ENCODE measurements around the gene HOXC9.
A peak's percentile ranks its signal among the peaks of the same experiment; 100 is the strongest.

HOXC9 gene

DNA sequence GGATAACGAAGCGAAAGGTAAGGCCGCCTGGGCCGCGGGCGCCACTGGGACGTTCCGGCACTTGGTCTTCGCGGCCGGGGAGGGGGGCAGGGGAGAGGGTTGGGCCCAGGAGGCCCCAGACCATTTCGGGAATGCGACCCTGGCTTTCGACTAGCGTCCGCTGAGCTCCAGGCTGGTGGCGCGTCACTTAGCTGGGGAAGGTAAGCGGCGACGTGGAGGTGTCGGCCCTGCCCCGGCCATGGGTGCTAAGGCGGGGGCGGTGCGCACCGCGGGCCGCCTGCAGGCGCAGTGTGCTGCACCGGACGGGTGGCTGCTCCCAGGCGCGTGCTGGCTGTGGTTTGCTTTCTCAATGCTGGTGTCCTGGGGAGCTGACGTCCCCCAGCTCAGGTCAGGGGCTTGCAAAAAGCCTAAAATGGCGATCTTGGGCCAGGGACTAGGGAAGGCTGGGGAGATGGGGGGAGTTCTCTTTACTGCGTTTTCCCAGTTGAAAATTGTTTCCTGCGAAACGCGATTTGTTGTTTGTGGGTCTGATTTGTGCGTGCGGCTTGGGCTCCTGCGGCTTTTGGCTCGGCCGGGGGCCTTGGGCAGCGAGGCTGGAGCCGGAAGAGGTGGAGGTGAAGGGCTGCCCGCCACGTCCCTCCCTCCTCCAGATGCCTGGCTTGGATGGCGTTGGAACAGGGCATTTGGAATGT, 13.8 kb upstream of the HOXC9 start (continued):
- TF ChIP-seq, protein P1, sequence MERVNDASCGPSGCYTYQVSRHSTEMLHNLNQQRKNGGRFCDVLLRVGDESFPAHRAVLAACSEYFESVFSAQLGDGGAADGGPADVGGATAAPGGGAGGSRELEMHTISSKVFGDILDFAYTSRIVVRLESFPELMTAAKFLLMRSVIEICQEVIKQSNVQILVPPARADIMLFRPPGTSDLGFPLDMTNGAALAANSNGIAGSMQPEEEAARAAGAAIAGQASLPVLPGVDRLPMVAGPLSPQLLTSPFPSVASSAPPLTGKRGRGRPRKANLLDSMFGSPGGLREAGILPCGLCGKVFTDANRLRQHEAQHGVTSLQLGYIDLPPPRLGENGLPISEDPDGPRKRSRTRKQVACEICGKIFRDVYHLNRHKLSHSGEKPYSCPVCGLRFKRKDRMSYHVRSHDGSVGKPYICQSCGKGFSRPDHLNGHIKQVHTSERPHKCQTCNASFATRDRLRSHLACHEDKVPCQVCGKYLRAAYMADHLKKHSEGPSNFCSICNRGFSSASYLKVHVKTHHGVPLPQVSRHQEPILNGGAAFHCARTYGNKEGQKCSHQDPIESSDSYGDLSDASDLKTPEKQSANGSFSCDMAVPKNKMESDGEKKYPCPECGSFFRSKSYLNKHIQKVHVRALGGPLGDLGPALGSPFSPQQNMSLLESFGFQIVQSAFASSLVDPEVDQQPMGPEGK (tag by site-specific recombination; IDR thresholded peaks at IDR 0.05) = peak; percentile 72
- TF ChIP-seq BCL11A (tag by site-specific recombination; IDR thresholded peaks at IDR 0.05; ENCODE audit: low read depth) = no peak
- no peak for TF ChIP-seq ZNF324 (tag by site-specific recombination; IDR thresholded peaks at IDR 0.05)
- TF ChIP-seq ZNF621 (tag by site-specific recombination; IDR thresholded peaks at IDR 0.05) = no peak
- no peak for TF ChIP-seq ZNF791 (tag by site-specific recombination; IDR thresholded peaks at IDR 0.05)
- no peak for TF ChIP-seq ZNF274 (IDR thresholded peaks at IDR 0.05; ENCODE audit: low read length)
- no peak for TF ChIP-seq ZNF274 (tag by site-specific recombination; IDR thresholded peaks at IDR 0.05; ENCODE audit: borderline replicate concordance)
- no peak for TF ChIP-seq ZNF404 (tag by site-specific recombination; IDR thresholded peaks at IDR 0.05)
- no peak for TF ChIP-seq ZNF514 (tag by site-specific recombination; IDR thresholded peaks at IDR 0.05)
- TF ChIP-seq SALL2 (tag by site-specific recombination; IDR thresholded peaks at IDR 0.05; ENCODE audit: borderline replicate concordance) = no peak
- TF ChIP-seq, protein P2, sequence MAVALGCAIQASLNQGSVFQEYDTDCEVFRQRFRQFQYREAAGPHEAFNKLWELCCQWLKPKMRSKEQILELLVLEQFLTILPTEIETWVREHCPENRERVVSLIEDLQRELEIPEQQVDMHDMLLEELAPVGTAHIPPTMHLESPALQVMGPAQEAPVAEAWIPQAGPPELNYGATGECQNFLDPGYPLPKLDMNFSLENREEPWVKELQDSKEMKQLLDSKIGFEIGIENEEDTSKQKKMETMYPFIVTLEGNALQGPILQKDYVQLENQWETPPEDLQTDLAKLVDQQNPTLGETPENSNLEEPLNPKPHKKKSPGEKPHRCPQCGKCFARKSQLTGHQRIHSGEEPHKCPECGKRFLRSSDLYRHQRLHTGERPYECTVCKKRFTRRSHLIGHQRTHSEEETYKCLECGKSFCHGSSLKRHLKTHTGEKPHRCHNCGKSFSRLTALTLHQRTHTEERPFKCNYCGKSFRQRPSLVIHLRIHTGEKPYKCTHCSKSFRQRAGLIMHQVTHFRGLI (tag by site-specific recombination; IDR thresholded peaks at IDR 0.05) = no peak
- TF ChIP-seq, protein P3, sequence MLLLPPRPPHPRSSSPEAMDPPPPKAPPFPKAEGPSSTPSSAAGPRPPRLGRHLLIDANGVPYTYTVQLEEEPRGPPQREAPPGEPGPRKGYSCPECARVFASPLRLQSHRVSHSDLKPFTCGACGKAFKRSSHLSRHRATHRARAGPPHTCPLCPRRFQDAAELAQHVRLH (tag by site-specific recombination; IDR thresholded peaks at IDR 0.05) = no peak
- TF ChIP-seq, protein P4, sequence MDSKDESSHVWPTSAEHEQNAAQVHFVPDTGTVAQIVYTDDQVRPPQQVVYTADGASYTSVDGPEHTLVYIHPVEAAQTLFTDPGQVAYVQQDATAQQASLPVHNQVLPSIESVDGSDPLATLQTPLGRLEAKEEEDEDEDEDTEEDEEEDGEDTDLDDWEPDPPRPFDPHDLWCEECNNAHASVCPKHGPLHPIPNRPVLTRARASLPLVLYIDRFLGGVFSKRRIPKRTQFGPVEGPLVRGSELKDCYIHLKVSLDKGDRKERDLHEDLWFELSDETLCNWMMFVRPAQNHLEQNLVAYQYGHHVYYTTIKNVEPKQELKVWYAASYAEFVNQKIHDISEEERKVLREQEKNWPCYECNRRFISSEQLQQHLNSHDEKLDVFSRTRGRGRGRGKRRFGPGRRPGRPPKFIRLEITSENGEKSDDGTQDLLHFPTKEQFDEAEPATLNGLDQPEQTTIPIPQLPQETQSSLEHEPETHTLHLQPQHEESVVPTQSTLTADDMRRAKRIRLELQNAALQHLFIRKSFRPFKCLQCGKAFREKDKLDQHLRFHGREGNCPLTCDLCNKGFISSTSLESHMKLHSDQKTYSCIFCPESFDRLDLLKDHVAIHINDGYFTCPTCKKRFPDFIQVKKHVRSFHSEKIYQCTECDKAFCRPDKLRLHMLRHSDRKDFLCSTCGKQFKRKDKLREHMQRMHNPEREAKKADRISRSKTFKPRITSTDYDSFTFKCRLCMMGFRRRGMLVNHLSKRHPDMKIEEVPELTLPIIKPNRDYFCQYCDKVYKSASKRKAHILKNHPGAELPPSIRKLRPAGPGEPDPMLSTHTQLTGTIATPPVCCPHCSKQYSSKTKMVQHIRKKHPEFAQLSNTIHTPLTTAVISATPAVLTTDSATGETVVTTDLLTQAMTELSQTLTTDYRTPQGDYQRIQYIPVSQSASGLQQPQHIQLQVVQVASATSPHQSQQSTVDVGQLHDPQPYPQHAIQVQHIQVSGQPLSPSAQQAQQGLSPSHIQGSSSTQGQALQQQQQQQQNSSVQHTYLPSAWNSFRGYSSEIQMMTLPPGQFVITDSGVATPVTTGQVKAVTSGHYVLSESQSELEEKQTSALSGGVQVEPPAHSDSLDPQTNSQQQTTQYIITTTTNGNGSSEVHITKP (tag by site-specific recombination; IDR thresholded peaks at IDR 0.05) = peak; percentile 71
- TF ChIP-seq OVOL3 (tag by site-specific recombination; IDR thresholded peaks at IDR 0.05) = no peak
- TF ChIP-seq ZNF571 (tag by site-specific recombination; IDR thresholded peaks at IDR 0.05) = no peak
- TF ChIP-seq YY1 (tag by site-specific recombination; IDR thresholded peaks at IDR 0.05) = no peak
- TF ChIP-seq, protein P5, sequence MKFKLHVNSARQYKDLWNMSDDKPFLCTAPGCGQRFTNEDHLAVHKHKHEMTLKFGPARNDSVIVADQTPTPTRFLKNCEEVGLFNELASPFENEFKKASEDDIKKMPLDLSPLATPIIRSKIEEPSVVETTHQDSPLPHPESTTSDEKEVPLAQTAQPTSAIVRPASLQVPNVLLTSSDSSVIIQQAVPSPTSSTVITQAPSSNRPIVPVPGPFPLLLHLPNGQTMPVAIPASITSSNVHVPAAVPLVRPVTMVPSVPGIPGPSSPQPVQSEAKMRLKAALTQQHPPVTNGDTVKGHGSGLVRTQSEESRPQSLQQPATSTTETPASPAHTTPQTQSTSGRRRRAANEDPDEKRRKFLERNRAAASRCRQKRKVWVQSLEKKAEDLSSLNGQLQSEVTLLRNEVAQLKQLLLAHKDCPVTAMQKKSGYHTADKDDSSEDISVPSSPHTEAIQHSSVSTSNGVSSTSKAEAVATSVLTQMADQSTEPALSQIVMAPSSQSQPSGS (tag by site-specific recombination; IDR thresholded peaks at IDR 0.05; ENCODE audit: low read depth) = no peak
- TF ChIP-seq TCF7L2 (IDR thresholded peaks at IDR 0.05; ENCODE audit: borderline replicate concordance, low read depth, low read length) = no peak
- no peak for TF ChIP-seq ZNF24 (tag by site-specific recombination; IDR thresholded peaks at IDR 0.05)
- no peak for TF ChIP-seq ZNF510 (tag by site-specific recombination; IDR thresholded peaks at IDR 0.05; ENCODE audit: insufficient replicate concordance)
- TF ChIP-seq, protein P6, sequence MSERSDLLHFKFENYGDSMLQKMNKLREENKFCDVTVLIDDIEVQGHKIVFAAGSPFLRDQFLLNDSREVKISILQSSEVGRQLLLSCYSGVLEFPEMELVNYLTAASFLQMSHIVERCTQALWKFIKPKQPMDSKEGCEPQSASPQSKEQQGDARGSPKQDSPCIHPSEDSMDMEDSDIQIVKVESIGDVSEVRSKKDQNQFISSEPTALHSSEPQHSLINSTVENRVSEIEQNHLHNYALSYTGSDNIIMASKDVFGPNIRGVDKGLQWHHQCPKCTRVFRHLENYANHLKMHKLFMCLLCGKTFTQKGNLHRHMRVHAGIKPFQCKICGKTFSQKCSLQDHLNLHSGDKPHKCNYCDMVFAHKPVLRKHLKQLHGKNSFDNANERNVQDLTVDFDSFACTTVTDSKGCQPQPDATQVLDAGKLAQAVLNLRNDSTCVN (tag by site-specific recombination; optimal IDR thresholded peaks at IDR 0.05) = peak; percentile 56
- 0 out of 2 replicates have a peak, but pooled peaks have one; percentile 12 for TF ChIP-seq ZNF2 (tag by site-specific recombination; IDR thresholded peaks at IDR 0.05)
- TF ChIP-seq ZBTB8A (tag by site-specific recombination; IDR thresholded peaks at IDR 0.05) = no peak
- TF ChIP-seq, protein P7, sequence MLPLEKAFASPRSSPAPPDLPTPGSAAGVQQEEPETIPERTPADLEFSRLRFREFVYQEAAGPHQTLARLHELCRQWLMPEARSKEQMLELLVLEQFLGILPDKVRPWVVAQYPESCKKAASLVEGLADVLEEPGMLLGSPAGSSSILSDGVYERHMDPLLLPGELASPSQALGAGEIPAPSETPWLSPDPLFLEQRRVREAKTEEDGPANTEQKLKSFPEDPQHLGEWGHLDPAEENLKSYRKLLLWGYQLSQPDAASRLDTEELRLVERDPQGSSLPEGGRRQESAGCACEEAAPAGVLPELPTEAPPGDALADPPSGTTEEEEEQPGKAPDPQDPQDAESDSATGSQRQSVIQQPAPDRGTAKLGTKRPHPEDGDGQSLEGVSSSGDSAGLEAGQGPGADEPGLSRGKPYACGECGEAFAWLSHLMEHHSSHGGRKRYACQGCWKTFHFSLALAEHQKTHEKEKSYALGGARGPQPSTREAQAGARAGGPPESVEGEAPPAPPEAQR (tag by site-specific recombination; IDR thresholded peaks at IDR 0.05) = no peak
- TF ChIP-seq, protein P8, sequence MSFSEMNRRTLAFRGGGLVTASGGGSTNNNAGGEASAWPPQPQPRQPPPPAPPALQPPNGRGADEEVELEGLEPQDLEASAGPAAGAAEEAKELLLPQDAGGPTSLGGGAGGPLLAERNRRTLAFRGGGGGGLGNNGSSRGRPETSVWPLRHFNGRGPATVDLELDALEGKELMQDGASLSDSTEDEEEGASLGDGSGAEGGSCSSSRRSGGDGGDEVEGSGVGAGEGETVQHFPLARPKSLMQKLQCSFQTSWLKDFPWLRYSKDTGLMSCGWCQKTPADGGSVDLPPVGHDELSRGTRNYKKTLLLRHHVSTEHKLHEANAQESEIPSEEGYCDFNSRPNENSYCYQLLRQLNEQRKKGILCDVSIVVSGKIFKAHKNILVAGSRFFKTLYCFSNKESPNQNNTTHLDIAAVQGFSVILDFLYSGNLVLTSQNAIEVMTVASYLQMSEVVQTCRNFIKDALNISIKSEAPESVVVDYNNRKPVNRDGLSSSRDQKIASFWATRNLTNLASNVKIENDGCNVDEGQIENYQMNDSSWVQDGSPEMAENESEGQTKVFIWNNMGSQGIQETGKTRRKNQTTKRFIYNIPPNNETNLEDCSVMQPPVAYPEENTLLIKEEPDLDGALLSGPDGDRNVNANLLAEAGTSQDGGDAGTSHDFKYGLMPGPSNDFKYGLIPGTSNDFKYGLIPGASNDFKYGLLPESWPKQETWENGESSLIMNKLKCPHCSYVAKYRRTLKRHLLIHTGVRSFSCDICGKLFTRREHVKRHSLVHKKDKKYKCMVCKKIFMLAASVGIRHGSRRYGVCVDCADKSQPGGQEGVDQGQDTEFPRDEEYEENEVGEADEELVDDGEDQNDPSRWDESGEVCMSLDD (tag by site-specific recombination; IDR thresholded peaks at IDR 0.05) = no peak

All from HEK293 (cell line).